H1 (cell line): ENCODE data around the gene KRT85. TPM values are rescaled to one million over a fixed set of nuclear protein-coding genes. Genes with fewer than 3 reads are reported as not detected.

ENCODE experiments used
- CTCF ChIA-PET: fragments of 300-600 bp; sonication (Branson Sonifier 250); formaldehyde crosslinking; loops from one replicate; lab custom pipeline; 2021; ENCODE audit not compliant: partially characterized antibody; lab: Charles Lee
- POLR2A ChIA-PET: fragments of 300-600 bp; sonication (Branson Sonifier 250); formaldehyde crosslinking; loops from one replicate; lab custom pipeline; 2021; ENCODE audit warnings: inconsistent platforms; ENCODE audit not compliant: partially characterized antibody; lab: Charles Lee
- DNase-seq, 2 experiments: peaks; one replicate each; pipeline versions ENCODE4 v3.0.0 to v3.0.0-alpha.2; 2010 to 2022; ENCODE audit warnings: low spot score in 2 of 2, low read depth in 1 of 2, mixed read lengths in 1 of 2
- FAIRE-seq: peaks from 2 replicates; lab custom pipeline; 2011; peaks lifted over from hg19 to GRCh38; lab: Jason Lieb, UNC
- H2AFZ ChIP-seq: 2 replicates; pipeline ENCODE4 v1.8.1; 2012; ENCODE audit warnings: low read length, inconsistent platforms
- H2AK5ac ChIP-seq: 2 replicates; pipeline ENCODE4 v1.6.1; 2013; ENCODE audit warnings: low read depth, low read length
- H2BK120ac ChIP-seq: replicated peaks from 2 replicates; pipeline ENCODE3; 2013; ENCODE audit warnings: low read depth, low read length, inconsistent platforms
- H2BK12ac ChIP-seq: 2 replicates; pipeline ENCODE4 v1.6.1; 2013; ENCODE audit warnings: low read depth, low read length
- H2BK15ac ChIP-seq: 2 replicates; pipeline ENCODE4 v1.6.1; 2013; ENCODE audit warnings: low read length
- H2BK20ac ChIP-seq: 2 replicates; pipeline ENCODE4 v1.6.1; 2013; ENCODE audit warnings: low read length
- H2BK5ac ChIP-seq: 2 replicates; pipeline ENCODE4 v1.6.1; 2013; ENCODE audit warnings: low read depth, low read length
- H3K14ac ChIP-seq: 2 replicates; pipeline ENCODE4 v1.6.1; 2013; ENCODE audit warnings: inconsistent platforms; ENCODE audit not compliant: insufficient read length
- H3K18ac ChIP-seq: 2 replicates; pipeline ENCODE4 v1.6.1; 2013; ENCODE audit warnings: low read length; ENCODE audit errors: extremely low read depth
- H3K23ac ChIP-seq: 2 replicates; pipeline ENCODE4 v1.6.1; 2013; ENCODE audit warnings: inconsistent platforms; ENCODE audit not compliant: insufficient read length
- H3K23me2 ChIP-seq: 2 replicates; pipeline ENCODE4 v1.6.1; 2013; ENCODE audit warnings: low read depth, low read length
- H3K27ac ChIP-seq: 2 replicates; pipeline ENCODE4 v1.6.1; 2011; ENCODE audit warnings: low read depth, low read length, inconsistent platforms
- H3K27me3 ChIP-seq, 4 experiments: replicated peaks in 1 of 4; 1 replicate in 1 of 4; 2 replicates in 3 of 4; pipeline versions ENCODE4 v1.6.1 to v1.8.1; 2011 to 2013; ENCODE audit warnings: low read length in 3 of 4, mild to moderate bottlenecking in 3 of 4, inconsistent platforms in 2 of 4, mixed read lengths in 2 of 4, moderate library complexity in 1 of 4; ENCODE audit not compliant: control insufficient read depth in 3 of 4, insufficient read depth in 3 of 4; ENCODE audit errors: extremely low read depth in 1 of 4
- H3K36me3 ChIP-seq, 4 experiments: 2 replicates each; pipeline versions ENCODE4 v1.6.1 to v1.8.1; 2011 to 2013; ENCODE audit warnings: mild to moderate bottlenecking in 4 of 4, low read length in 3 of 4, moderate library complexity in 2 of 4, control low read depth in 1 of 4, inconsistent platforms in 1 of 4; ENCODE audit not compliant: insufficient read depth in 4 of 4, control insufficient read depth in 2 of 4
- H3K4ac ChIP-seq: replicated peaks from 2 replicates; pipeline ENCODE3; 2013; ENCODE audit warnings: low read length, low read depth, mixed read lengths, inconsistent platforms; ENCODE audit not compliant: insufficient read length
- H3K4me1 ChIP-seq, 4 experiments: replicated peaks in 1 of 4; 1 replicate in 1 of 4; 2 replicates in 3 of 4; pipeline versions ENCODE4 v1.6.1 to v1.8.1; 2011 to 2013; ENCODE audit warnings: low read length in 3 of 4, inconsistent platforms in 2 of 4, mixed read lengths in 1 of 4; ENCODE audit not compliant: insufficient read depth in 4 of 4, control insufficient read depth in 3 of 4
- H3K4me2 ChIP-seq, 2 experiments: 2 replicates each; pipeline versions ENCODE4 v1.6.1 to v1.8.1; 2011 to 2013; ENCODE audit warnings: low read depth in 2 of 2, low read length in 2 of 2, control low read depth in 1 of 2, inconsistent platforms in 1 of 2, mild to moderate bottlenecking in 1 of 2; ENCODE audit not compliant: insufficient read depth in 1 of 2
- H3K4me3 ChIP-seq, 4 experiments: fragments of 200-600, 300-600 bp in 1 of 4; sonication (generic), shearing (Covaris generic), sonication (Bioruptor Twin) in 1 of 4; 2 replicates each; pipeline versions ENCODE4 v1.5.1 to v1.8.1; 2011 to 2016; ENCODE audit warnings: low read length in 4 of 4, low read depth in 3 of 4, control low read depth in 2 of 4, inconsistent platforms in 2 of 4, mild to moderate bottlenecking in 2 of 4, mixed read lengths in 1 of 4, moderate library complexity in 1 of 4; ENCODE audit not compliant: insufficient read depth in 2 of 4; ENCODE audit errors: extremely low read depth in 1 of 4
- H3K56ac ChIP-seq: replicated peaks from 2 replicates; pipeline ENCODE3; 2013; ENCODE audit warnings: low read depth, mild to moderate bottlenecking, mixed read lengths, low read length, inconsistent platforms; ENCODE audit not compliant: insufficient read length
- H3K79me1 ChIP-seq: 2 replicates; pipeline ENCODE4 v1.6.1; 2013; ENCODE audit warnings: low read depth, low read length, control low read depth
- H3K79me2 ChIP-seq, 2 experiments: 2 replicates each; pipeline versions ENCODE4 v1.6.1 to v1.8.1; 2012 to 2013; ENCODE audit warnings: low read length in 2 of 2, mild to moderate bottlenecking in 2 of 2, inconsistent platforms in 1 of 2; ENCODE audit not compliant: insufficient read depth in 2 of 2, control insufficient read depth in 1 of 2
- H3K9ac ChIP-seq, 4 experiments: replicated peaks in 1 of 4; 1 replicate in 1 of 4; 2 replicates in 3 of 4; pipeline versions ENCODE4 v1.6.1 to v1.8.1; 2011 to 2013; ENCODE audit warnings: low read depth in 3 of 4, low read length in 3 of 4, control low read depth in 2 of 4, mild to moderate bottlenecking in 2 of 4, moderate library complexity in 2 of 4, inconsistent platforms in 1 of 4; ENCODE audit errors: extremely low read depth in 1 of 4
- H3K9me3 ChIP-seq, 2 experiments: 2 replicates each; pipeline versions ENCODE4 v1.6.1 to v1.8.1; 2012 to 2013; ENCODE audit warnings: mild to moderate bottlenecking in 2 of 2, moderate library complexity in 2 of 2, control low read depth in 1 of 2, inconsistent platforms in 1 of 2, low read depth in 1 of 2, low read length in 1 of 2, mixed read lengths in 1 of 2; ENCODE audit not compliant: insufficient read depth in 2 of 2
- H4K20me1 ChIP-seq, 2 experiments: replicated peaks in 1 of 2; 2 replicates each; pipeline versions ENCODE3 to v1.8.1; 2011 to 2013; ENCODE audit warnings: inconsistent platforms in 2 of 2, low read length in 2 of 2, mild to moderate bottlenecking in 1 of 2; ENCODE audit not compliant: insufficient read depth in 2 of 2, control insufficient read depth in 1 of 2
- H4K5ac ChIP-seq: 2 replicates; pipeline ENCODE4 v1.6.1; 2013; ENCODE audit warnings: low read length, low read depth, mixed read lengths, inconsistent platforms; ENCODE audit not compliant: insufficient read length
- H4K8ac ChIP-seq: 2 replicates; pipeline ENCODE4 v1.8.0; 2013; ENCODE audit warnings: mild to moderate bottlenecking, moderate library complexity, low read length, inconsistent platforms; ENCODE audit not compliant: insufficient read depth; ENCODE audit errors: extremely low read depth
- H4K91ac ChIP-seq: replicated peaks from 2 replicates; pipeline ENCODE3; 2013; ENCODE audit warnings: low read length, mixed read lengths, inconsistent platforms; ENCODE audit not compliant: insufficient read length
- ASH2L ChIP-seq: fragments of 200-600, 300-600 bp; sonication (generic); IDR thresholded peaks from one replicate; pipeline ENCODE4 v1.7.1; 2017; ENCODE audit warnings: low read length
- BACH1 ChIP-seq: IDR thresholded peaks from 2 replicates; pipeline ENCODE4 v1.6.1; 2012; ENCODE audit warnings: low read length, improper control_type of control experiment
- BCL11A ChIP-seq, 2 experiments: IDR thresholded peaks; one replicate each; pipeline ENCODE4 v1.6.1; 2011; ENCODE audit warnings: low read depth in 2 of 2, low read length in 2 of 2, mild to moderate bottlenecking in 2 of 2
- CREB1 ChIP-seq: IDR thresholded peaks from 2 replicates; pipeline ENCODE4 v1.6.1; 2012; ENCODE audit warnings: inconsistent platforms
- HDAC6 ChIP-seq: IDR thresholded peaks from one replicate; pipeline ENCODE4 v1.7.1; 2012; ENCODE audit warnings: low read depth, mild to moderate bottlenecking, inconsistent platforms, low read length, moderate library complexity
- KDM5A ChIP-seq: fragments of 200-600 bp; IDR thresholded peaks from 2 replicates; pipeline ENCODE4 v1.7.1; 2012; ENCODE audit warnings: mild to moderate bottlenecking, low read length, inconsistent platforms, mixed read lengths
- NRF1 ChIP-seq: IDR thresholded peaks from 2 replicates; pipeline ENCODE4 v1.6.1; 2011; ENCODE audit warnings: mild to moderate bottlenecking, low read depth, low read length, improper control_type of control experiment
- RAD21 ChIP-seq, 2 experiments: IDR thresholded peaks in 1 of 2; conservative IDR thresholded peaks in 1 of 2; 2 replicates each; pipeline ENCODE4 v1.6.1; 2011; ENCODE audit warnings: low read depth in 2 of 2, low read length in 2 of 2, improper control_type of control experiment in 1 of 2, inconsistent platforms in 1 of 2, mild to moderate bottlenecking in 1 of 2, moderate library complexity in 1 of 2
- RFX5 ChIP-seq: IDR thresholded peaks from 2 replicates; pipeline ENCODE4 v1.6.1; 2011; ENCODE audit warnings: low read depth, low read length, improper control_type of control experiment, borderline replicate concordance
- RXRA ChIP-seq: IDR thresholded peaks from 2 replicates; pipeline ENCODE4 v1.6.1; 2011; ENCODE audit warnings: low read depth, mild to moderate bottlenecking, low read length, moderate library complexity; ENCODE audit not compliant: insufficient read depth
- SIX5 ChIP-seq: IDR thresholded peaks from 2 replicates; pipeline ENCODE4 v1.6.1; 2011; ENCODE audit warnings: mild to moderate bottlenecking, low read depth, low read length
- SP2 ChIP-seq: IDR thresholded peaks from 2 replicates; pipeline ENCODE4 v1.6.1; 2012; ENCODE audit warnings: mild to moderate bottlenecking, low read length, inconsistent platforms
- TAF1 ChIP-seq: IDR thresholded peaks from 2 replicates; pipeline ENCODE4 v1.6.1; 2011; ENCODE audit warnings: mild to moderate bottlenecking, low read depth, low read length
- TCF12 ChIP-seq: IDR thresholded peaks from 2 replicates; pipeline ENCODE4 v1.6.1; 2011; ENCODE audit warnings: low read depth, mild to moderate bottlenecking, low read length
- WGBS, 2 experiments: shearing (Covaris generic) in 1 of 2; methylation state at CpG; one replicate each; pipeline versions ENCODE4 v1.1.6 to v1.1.7; 2013 to 2015; ENCODE audit warnings: low lambda C conversion rate in 2 of 2, mixed read lengths in 2 of 2, inconsistent platforms in 1 of 2, low coverage in 1 of 2, missing lambda C conversion rate in 1 of 2; ENCODE audit not compliant: insufficient replicate concordance in 2 of 2, insufficient coverage in 1 of 2, insufficient read length in 1 of 2; ENCODE audit errors: extremely low coverage in 1 of 2, missing lambda C conversion rate in 1 of 2; 5-methylcytosine and 5-hydroxymethylcytosine counted together
- polyA plus RNA-seq, 7 experiments: library from polyadenylated mRNA; depleted of rRNA in 3 of 7; stranded (reverse) in 5 of 7; unstranded in 2 of 7; fragments of >200 nt in 5 of 7; fragments of 200-250 nt in 2 of 7; gene quantifications; 1 replicate in 5 of 7; 2 replicates in 1 of 7; 4 replicates in 1 of 7; pipeline versions ENCODE4 v1.2.1 to v1.2.3, GENCODE V29; 2011 to 2013; ENCODE audit warnings: missing spikeins in 2 of 7, mixed read lengths in 2 of 7
- total RNA-seq: library from RNA; stranded (reverse); fragmentation: NEBNext Ultra II Directional; extraction: Animal tissue kit (Norgen Biotek cat#: 25700); gene quantifications from 2 replicates; pipeline ENCODE4 v1.2.1, GENCODE V29; 2021

KRT85 gene
- total and polyA plus RNA-seq, 2 of the 8 experiments (the other 6 are each of a cell fraction or from before 2014, with no cell fraction given), result not detected

DNA sequence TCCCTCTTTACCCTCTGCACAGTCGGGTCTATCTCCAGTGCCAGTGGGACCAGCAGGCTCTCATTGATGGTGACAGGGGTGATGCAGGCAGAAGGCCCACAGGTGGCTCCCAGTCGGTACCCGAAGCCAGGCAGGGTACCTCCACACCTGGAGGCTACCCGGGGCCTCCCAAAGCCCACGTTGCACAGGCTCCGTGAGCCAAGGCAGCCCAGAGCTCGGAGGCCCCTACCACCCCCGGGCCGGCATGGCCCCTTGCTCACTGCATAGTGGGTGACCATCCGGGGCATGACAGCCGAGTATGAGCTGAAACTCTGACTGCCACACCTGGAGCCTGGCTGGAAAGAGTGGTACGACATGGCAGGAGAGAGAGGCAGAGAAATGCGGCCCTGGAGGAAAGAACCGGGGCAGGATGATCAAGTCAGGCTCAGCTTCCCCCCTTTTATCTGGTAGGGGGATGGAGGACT lies 38.7 kb upstream of the KRT85 start, which contains the start of gene KRT82:
Gene KRT82, minus strand, starts transcription at position 414 of the 464 bp plus-strand sequence. Its CDS starts 58 bp downstream, at position 356.
- H3K27ac ChIP-seq, result no peak within 1 kb of the TSS
- no peak within 1 kb of the TSS for H3K56ac ChIP-seq
- no peak within 1 kb of the TSS for H2BK15ac ChIP-seq
- no peaks in the 10 kb centered on the region for H4K20me1 ChIP-seq
- H4K91ac ChIP-seq, result no peak within 1 kb of the TSS
- H2BK20ac ChIP-seq, result no peak within 1 kb of the TSS
- no peak within 1 kb of the TSS for H4K8ac ChIP-seq
- no peak within 1 kb of the TSS for H2AFZ ChIP-seq
- H2BK5ac ChIP-seq, result no peak within 1 kb of the TSS
- peaks cover 2 to 11% of the 10 kb centered on the region in 2 experiments; a peak in 1 of 4 replicates for H3K9me3 ChIP-seq
- DNase-seq (no peak), FAIRE-seq (no peak)
- H2AK5ac ChIP-seq, result no peak within 1 kb of the TSS; the same call in 1 of the 2 replicates
- H3K79me1 ChIP-seq, result no peaks in the 10 kb centered on the region
- H3K4me3 ChIP-seq, result no peak within 1 kb of the TSS
- ChIA-PET CTCF (interaction anchor here (1.0 to 5.6 kb wide), 6 partner anchors 9 to 473 kb away, joined by 3 to 36 read pairs (median 4); no protein-coding TSS in a partner anchor), POLR2A (no interaction called here)
- TF ChIP-seq KDM5A, result no peak
- TF ChIP-seq BCL11A (IDR thresholded peaks at IDR 0.05; ENCODE audit: low read depth in 2 of 2, low read length in 2 of 2), result no peak
- TF ChIP-seq SIX5, result no peak
- no peak for TF ChIP-seq RFX5
- no peak for TF ChIP-seq RXRA
- TF ChIP-seq RAD21 (IDR thresholded peaks at IDR 0.05 in 1 of 2, conservative IDR thresholded peaks at IDR 0.05 in 1 of 2; ENCODE audit: low read depth in 2 of 2, low read length in 2 of 2), result no peak
- TF ChIP-seq BACH1, result no peak
- TF ChIP-seq HDAC6, result no peak
- no peak for TF ChIP-seq CREB1
- no peak for TF ChIP-seq NRF1
- no peak for TF ChIP-seq ASH2L
- no peak for TF ChIP-seq TCF12
- no peak for TF ChIP-seq SP2
- TF ChIP-seq TAF1, result no peak
- H3K36me3 ChIP-seq, result no peaks in the 10 kb centered on the region
- no peak within 1 kb of the TSS for H2BK120ac ChIP-seq
- no peak within 1 kb of the TSS for H3K18ac ChIP-seq
- H3K9ac ChIP-seq, result no peak within 1 kb of the TSS
- H3K4ac ChIP-seq, result no peak within 1 kb of the TSS
- peaks cover 0 to 5% (median under 1%) of the 10 kb centered on the region in 4 experiments; a peak in 1 of 7 replicates for H3K4me1 ChIP-seq
- 81% methylated on average over 14 of the region's 14 CpGs; no CpG with 5 or more reads in 1 of the 2 experiments for WGBS, 2 experiments
- H3K14ac ChIP-seq, result no peak within 1 kb of the TSS
- H3K27me3 ChIP-seq, result no peaks in the 10 kb centered on the region
- no peaks in the 10 kb centered on the region for H3K23me2 ChIP-seq
- no peak within 1 kb of the TSS for H3K23ac ChIP-seq
- H2BK12ac ChIP-seq, result no peak within 1 kb of the TSS
- no peak within 1 kb of the TSS for H4K5ac ChIP-seq
- H3K79me2 ChIP-seq, result no peaks in the 10 kb centered on the region
- H3K4me2 ChIP-seq, result no peak within 1 kb of the TSS
